HG03342 (cell line): ENCODE measurements around the gene CAP2.

ENCODE experiments used
- ATAC-seq: cut with Tn5 transposase; IDR thresholded peaks from one replicate; pipeline ENCODE4 v1.9.1; 2021; ENCODE audit warnings: mild to moderate bottlenecking, moderate library complexity; ENCODE audit not compliant: unreplicated experiment

The CAP2 gene

GRCh38 chr6:17470938-17471327 lies 77.5 kb downstream of the CAP2 start:
- ATAC-seq, result no peak

GRCh38 chr6:17472653-17473183 lies 79.3 kb downstream of the CAP2 start:
- ATAC-seq, result no peak

- ATAC-seq, result no peak
Observed at GRCh38 chr6:17473554-17473953, 80.2 kb downstream of the CAP2 start.

- ATAC-seq, result no peak
Observed at GRCh38 chr6:17474289-17474688, 80.9 kb downstream of the CAP2 start.

DNA sequence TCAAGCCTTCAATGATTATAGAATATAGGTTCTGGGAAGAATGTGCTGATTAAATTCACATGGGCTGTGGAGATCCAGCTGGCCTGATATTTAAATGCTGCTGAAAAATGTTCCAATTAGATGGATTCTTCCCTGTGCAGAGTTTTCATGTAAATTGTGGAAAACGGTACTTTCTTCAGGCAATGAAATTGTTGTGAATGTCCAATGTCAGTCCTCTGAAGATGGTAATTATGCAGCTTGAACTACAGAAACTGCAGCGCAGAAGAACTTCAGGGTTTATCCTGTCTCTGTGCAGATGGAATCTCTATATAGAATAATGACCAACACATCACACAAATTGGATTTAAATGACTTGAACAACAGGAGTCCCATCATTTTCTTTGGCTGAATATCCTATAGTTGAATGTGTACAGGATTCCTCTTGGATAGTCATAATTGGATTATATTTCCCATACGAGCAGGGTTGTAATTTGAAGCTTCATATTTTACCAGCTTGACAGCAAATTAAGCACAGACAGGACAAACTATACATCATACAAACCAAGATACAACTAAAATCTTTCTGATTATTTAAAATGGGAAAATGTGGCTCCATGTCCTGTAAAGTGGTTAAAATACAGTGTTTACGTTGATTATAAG lies 82.3 kb downstream of the CAP2 start:
- no peak for ATAC-seq

GRCh38 chr6:17476511-17476910 lies 83.1 kb downstream of the CAP2 start:
- ATAC-seq, result no peak

DNA sequence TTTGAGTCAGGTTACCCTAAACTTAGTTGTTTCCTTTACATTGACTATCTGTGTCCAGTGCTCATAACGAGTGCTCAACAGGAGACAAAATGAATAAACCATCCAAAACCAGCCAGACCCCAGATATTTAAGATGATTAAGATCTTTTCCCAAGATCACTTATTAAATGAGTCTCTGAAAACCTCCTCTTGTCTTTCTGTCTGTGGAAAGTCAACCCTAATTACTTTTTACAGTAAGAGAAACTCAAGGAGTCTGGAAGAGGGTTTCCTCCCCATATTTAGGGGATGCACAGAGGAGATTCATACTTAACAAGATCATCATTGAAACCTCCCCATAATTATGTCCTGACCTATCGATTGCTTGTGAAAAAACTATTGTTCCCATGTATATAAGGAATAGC lies 84.0 kb downstream of the CAP2 start:
- ATAC-seq, result no peak

DNA sequence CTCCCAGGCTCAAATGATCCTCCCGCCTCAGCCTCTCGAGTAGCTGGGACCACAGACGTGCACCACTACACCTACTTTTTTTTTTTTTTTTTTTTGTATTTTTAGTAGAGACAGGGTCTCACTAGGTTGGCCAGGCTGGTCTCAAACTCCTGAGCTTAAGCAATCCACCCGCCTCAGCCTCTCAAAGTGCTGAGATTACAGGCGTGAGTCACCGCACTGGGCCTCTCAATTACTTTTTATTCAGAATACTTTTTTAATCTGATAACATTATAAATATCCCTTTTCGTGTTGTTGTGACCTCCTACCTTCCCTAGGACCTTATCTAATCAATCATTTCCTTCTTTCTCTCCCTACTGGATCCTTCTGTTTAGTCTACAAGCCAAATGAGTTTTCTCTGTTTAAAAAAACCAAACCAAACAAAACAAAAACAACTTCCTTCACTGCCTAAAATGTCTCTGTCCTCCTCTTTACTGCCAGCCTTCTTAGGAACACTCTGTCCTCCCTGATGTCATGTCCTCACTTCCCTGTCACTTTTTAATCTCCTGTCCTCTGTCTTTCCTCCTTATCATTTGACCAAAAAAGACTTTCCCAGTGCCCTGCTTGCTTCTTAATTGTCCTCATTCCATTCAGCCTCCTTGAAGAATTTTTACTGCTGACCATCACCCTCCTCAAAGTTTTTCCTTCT lies 85.0 kb downstream of the CAP2 start:
- ATAC-seq, result no peak

DNA sequence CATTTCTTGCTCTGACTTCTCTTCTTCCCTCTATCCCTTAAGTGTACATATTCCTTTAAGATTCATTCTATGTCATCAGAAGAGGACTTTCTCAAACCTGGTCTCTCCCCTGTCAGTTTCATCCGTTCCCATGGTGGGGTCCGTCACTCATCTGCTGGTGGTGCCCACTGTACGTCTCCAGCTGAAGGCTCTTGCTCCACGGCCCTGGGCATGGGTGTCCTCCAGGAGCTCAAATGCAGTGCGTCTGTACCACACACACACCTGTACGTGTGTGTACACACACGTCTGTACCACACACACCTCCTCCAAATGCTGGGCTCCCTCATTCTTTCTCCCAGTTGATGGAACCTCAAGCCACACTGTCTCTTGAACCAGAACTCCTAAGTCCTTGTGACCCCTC lies 85.6 kb downstream of the CAP2 start:
- ATAC-seq, result no peak

DNA sequence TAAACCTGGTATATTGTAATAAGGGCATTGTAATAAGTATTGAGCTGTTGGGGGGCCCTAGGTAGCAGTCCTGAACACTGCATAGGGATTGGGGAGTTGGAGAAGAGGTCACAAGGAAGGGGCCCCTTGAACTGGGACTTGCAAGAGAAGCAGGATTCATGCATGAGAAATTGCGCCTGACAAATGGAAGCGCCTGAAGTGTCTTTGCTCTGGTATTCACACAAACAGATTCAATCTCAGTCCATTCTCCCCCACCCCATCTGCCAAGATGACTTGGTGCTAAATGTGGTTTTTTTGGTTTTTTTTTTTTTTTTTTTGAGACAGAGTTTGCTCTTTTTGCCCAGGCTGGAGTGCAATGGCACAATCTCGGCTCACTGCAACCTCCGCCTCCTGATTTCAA lies 87.1 kb downstream of the CAP2 start:
- ATAC-seq, result no peak

DNA sequence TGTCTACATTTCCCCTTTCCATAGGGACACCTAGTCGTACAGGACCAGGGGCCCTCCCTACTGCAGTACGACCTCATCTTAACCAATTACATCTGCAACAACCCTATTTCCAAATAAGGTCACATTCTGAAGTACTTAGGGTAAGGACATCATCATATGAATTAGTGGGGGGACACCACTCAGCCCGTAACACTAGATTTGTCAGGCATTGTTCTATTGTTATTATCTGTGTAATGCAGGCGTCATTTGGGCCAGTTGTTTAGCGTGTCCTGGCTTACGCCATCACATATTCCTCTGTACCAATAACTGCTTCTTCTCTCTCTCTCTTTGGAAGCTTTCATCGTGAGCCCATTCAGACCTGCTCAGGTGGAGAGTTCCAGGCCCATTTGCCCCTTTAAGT lies 89.3 kb downstream of the CAP2 start:
- no peak for ATAC-seq

DNA sequence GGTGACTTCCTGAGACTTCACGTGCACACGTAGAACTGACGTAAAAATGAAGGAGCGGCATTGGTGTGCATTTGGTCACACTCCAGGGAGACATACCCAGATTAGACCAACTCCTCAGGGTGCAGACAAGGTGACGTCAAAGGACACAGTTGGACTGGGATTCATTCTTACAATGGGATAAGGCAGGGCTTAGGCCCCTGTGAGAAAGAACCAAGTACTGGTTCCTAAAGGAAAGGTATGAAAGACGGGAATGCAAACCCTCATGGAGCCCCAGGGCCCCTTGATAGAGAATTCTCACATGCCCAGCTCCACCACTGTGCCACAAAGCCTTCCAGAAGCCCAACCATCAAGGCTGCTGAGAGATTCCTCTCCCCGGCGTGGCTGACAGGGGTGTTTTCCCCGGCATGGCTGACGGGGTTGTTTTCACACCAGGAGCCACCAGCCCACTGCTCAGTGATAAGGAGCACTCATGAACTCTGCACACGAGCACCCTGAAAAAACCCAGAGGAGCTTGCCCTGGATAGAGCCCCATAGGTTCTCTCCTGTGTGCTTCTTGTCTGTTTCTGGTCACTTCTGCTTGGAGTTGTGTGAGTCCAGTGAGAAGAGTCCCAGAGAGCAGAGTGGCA lies 90.1 kb downstream of the CAP2 start:
- no peak for ATAC-seq

GRCh38 chr6:17484201-17484849 lies 90.9 kb downstream of the CAP2 start:
- ATAC-seq, result no peak

DNA sequence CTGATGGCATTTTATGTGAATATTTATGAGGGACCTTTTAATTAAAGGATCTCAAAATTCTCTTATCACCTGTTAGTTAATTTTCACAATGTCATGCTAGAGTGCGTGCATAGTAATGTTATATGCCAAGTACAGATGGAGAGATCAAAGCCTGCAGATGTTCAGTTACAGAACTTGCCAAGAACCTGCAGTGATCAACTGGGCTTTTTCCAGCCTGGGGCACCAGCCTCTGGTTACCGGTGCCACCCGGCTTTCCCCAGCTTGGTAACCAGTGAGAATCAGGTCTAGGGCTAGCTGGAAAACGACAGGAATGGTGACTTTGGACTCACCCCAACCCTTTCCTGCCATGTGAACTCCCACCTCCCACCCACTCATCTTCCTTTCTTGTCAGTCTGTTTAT lies 91.8 kb downstream of the CAP2 start:
- ATAC-seq, result no peak

DNA sequence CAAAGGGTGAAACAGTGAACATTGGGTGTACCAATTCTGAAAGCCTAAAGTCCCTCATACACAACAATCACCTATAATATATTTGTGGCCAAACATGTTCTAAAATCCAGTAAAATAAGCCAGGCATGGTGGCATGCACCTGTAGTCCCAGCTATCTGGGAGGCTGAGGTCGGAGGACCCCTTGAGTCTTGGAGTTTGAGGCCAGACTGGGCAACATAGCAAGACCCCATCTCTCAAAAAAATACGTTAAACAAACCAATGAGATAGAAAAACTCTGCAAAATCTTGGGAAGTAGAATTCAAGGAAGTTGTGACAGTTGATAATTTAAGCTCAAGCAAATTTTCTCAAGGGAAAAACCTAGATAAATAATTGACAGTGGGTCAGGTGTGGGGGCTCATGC lies 92.6 kb downstream of the CAP2 start:
- no peak for ATAC-seq

DNA sequence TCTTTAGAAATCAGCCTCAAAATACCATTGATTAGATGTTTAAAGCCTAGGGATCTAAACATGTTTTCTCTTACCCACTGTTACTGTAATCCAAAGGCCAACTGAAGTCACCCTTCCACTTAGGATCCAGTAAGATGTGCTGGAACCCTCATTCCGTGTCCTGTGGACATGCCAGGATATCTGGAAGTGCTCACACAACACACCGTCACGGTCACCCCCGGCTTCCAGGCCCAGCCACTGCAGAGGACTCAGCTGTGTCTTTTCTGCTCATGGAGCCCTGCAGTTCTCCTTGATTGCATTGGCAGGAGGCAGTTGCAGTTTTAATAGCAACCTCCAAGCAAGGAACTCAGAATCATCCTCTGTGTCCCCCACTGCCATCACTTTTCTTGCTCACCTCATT lies 93.3 kb downstream of the CAP2 start:
- ATAC-seq, result no peak

DNA sequence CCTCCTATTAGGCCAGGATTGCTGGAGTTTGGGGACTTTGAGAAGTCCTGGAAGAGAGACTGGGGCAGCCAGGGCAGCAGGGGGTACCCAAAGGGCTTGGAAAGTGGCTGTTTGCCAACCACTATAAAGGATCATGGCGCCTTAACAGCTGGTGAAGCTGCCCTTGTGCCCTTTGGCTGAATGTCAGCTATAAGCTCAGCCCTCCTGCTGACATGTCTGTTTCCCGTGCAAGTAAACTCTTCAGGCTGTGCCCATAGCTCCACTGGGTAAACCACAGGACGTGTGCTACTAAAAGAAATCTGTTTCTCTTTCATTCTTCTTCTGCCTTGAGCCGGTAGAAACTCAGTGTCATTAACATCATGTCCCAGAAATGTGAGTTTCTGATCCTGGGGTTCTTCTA lies 97.3 kb downstream of the CAP2 start:
- ATAC-seq, result no peak

DNA sequence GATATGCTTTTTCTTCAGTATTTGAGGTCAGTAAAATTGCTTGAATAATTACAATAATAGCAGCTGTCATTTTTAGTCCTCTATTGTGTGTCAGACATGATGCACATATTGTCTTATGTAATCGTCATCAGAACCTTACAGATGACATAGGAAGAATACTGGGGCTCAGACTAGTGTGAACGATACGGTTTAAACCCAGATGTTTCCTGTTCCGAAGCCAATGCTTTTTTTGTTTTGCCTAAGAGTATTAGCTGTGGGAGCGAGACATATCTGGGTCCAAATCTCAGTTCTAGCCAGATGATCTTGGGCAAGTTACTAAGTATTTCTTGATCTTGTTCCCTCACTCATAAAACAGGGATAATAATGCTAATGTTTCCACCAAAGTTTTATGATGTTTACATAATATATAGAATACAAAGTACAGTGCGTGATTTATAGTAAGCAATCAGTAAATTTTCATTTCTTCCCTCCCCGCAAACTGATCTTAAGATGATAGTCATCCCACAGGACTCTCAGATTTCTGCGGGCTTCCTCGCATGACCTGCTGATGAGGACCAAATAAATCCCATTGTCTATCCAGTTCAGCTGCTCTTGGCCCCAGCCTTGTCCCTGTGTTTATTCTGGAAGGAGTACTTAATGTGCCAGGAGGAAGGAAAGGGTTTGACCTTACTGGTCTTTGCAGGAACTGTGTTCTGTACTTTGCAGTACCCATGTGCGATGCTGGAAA lies 98.2 kb downstream of the CAP2 start:
- ATAC-seq, result no peak

DNA sequence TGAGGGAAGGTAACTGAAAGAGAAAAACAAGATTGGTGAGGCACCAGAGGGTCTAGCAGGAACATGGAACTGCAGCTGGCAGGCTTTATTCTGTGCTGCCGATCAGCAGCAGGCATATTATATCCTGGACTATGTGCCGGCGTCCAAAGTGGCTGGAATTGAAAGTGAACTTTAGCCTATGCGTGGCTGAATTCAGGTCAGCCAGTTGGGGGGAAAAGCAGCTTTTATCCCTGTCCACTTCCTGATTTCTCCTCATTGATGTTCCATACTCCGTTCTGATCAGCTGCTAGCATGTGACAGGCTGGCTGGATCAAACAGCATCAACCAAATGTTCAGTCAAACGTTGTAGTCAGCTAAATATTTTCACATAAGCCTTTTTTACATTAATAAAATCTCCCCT lies 99.0 kb downstream of the CAP2 start:
- no peak for ATAC-seq

DNA sequence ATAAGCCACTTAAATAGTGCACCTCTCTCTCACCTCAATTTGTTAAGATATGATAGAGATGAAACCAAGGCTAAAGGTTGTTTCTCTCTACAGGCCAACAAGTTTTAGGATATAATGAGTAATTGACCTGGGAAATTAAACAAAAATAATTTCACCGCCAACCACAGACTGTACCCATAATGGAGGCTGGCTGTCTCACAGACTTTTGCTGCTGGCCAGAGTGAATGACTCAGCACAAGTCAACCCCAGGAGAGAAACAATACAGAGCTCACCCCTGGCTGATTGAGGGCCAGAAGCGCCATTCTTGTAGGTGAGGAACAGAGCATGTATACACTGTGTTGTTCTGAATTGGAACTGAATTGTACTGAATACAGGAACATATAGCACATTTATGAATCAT lies 99.9 kb downstream of the CAP2 start:
- no peak for ATAC-seq

GRCh38 chr6:17494177-17494576 lies 100.8 kb downstream of the CAP2 start:
- no peak for ATAC-seq
